Measurements from ENCODE around the gene RBMS1.

RBMS1 gene

DNA sequence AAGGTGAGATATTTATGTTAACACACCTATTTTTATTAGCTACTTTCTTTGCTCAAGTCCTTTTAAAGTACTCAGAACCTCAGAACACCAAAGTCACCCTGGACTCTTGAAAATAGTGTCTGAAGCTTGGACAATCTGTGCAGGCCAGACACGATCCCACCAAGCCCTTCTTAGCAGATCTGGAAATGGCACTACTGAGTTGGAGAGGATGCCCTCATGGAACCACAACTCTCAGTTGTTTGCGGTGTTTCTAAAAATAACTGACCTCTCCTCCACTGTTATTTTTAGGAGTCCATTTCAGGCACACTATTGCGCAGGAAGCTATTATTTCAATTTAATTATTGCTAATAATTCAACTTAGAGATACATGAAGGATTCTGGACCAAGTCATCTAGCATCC is 190.1 kb downstream of the RBMS1 start:
- DNase-seq (ENCODE audit: low read depth, low spot score) = no peak

DNA sequence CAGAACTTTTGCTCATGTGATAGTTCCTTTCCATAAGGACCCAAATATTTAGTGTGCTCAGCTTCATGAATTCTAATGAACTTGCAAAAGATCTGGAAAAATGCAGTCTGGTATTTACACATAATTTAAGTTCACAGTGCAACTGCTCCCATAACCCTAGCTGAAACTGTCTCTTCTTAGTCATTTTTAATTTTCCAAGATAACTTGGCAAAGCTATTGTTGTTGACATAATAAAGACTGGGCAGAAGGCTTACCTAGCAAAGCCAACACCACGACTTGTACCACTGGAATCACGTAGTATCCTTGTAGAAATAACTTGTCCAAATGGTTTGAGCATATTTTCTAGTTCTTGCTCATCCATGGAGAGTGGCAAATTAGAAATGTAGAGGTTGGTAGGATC is 190.5 kb downstream of the RBMS1 start:
- no peak for DNase-seq (ENCODE audit: low read depth, low spot score)

GRCh38 chr2:160301420-160301819 is 192.2 kb downstream of the RBMS1 start:
- no peak for DNase-seq (ENCODE audit: low read depth, low spot score)

DNA sequence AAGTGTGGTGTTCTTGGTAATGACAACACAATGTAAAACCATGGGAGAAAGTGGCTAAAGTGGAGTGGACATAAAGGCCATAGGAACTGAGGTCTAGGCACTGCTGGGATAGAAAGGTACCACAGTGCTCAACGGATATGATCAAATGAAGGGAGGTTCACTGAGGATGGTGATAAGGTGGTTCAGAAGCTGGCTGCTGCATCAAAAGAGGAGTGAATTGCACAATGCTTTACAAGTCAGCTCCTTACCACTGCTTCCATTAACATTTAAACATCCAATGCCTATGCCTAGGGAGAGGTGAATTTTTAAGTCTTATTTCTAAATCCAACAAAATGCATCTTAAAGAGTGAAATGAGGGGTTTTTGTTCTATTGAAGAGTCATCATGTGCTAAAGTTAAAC is 193.4 kb downstream of the RBMS1 start:
- no peak for DNase-seq (ENCODE audit: low read depth, low spot score)

DNA sequence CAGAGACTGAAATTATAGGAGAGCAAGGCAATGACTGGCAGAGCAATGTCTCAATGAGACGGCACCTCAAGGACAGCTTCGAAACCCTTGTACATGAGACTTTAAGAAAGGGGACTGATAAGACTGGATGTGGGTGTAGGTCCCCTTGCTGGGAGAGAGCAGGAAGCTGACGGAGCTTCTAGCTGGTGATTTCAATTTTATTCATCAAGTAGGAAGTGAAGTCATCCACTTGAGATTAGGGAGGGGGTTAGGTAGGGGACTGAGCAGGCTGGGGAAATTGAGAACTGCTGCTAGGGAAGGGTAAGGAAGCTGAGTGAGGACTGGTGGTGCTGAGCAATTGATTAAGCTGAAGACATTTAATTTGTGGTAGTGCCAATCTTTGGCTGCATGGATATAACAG is 194.1 kb downstream of the RBMS1 start:
- DNase-seq (ENCODE audit: low read depth, low spot score) = no peak

DNA sequence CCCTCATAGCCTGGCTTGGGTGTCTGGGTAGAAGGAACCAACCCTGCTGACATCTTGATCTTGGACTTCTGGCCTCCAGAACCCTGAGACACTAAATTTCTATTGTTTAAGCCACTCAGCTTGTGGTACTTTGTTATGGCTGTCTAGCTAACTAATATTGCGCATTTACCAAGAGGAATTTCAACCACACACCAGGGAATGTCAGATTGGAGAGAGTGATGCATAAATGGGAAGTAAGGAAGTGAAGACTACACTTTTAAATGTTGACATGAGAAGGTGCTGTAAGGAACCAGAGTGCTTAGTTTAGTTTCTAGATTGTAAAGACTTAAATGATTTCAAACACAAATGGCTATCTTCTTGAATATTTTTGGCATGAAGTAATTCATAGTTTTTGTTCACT is 194.6 kb downstream of the RBMS1 start:
- DNase-seq (ENCODE audit: low read depth, low spot score) = no peak

DNA sequence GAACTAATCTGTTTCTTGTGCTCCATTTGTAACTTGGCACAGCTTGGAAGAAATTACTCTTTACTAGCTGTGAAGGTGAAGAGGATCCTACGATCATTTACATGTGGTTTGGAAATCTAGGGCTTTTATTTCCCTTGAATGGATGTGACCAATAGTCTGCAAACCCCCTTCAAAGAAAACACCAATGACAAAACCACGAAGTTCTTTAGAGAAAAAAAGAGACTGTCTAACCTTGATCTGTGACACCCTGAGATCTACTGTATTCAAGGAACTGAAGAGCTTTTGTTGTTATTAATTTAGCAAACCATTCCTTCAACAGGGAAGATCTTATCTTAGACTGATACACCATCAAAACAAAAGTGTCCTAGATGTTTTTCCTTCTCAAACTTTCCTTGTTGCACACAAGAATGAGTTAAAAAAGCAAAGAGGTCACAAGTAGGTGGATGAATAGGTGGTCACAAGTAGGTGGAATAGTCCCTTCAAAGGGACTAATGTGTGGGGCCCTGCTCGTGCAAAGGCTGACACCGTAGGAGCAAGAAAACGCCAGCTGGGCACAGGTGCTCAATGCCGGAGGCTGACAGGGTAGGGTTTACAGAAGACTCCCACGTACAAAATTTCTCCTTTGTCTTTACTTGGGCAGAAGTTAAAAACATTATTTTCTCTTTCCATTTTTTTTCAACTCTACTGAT is 197.9 kb downstream of the RBMS1 start:
- DNase-seq (ENCODE audit: low read depth, low spot score) = no peak

DNA sequence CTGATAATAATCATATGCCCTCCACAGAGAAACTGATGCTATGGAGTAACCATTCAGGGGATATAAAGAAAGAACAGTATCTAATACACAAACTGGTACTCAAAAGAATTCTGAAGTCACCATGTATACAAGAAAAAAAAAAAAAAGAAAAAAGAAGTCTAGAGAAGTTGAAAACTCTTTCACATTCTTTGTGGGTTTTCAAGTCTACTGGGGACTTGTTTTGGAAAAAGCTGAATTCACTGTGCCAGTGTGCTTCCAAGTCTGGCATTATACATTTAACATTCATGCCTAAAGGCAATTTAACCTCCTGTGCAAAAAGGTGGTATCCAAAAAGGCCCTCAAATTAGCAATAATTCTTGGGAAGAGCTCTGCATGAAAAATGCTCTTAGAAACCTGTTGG is 198.7 kb downstream of the RBMS1 start:
- no peak for DNase-seq (ENCODE audit: low read depth, low spot score)

GRCh38 chr2:160294339-160294803 is 199.2 kb downstream of the RBMS1 start:
- peak; percentile 59 for DNase-seq (ENCODE audit: low read depth, low spot score)

DNA sequence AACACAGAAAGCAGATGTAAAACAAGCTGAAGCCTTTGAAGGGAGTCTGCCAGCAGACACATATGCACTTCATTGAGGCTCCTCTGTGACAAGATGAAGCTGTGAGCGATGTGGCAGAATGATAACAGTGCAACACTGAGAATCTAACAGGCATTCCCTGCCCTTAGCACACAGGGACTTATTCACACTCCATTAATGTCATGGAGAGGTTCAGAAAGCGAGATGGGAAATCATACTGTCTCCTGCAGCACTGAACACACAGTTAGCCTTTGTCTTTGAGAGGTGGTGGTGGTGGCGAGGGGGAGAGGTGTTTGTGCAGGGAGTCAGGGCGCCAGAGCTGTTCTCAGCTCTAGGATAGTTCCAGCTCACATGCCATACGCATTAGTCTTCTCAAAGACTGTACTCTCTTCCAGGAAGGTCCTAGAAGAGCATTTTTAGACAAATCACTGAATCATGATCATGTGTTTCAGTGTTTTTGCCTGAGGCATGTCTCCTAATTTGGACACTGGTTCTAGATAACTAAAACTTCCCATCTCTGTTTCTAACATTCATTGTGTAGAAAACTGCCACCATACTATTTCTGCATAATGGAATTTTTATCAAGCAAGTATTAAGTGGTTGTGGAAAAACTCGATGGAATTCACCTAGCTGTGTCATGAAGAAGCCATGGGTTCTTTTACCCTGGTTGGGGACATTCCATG is 200.1 kb downstream of the RBMS1 start:
- no peak for DNase-seq (ENCODE audit: low read depth, low spot score)

DNA sequence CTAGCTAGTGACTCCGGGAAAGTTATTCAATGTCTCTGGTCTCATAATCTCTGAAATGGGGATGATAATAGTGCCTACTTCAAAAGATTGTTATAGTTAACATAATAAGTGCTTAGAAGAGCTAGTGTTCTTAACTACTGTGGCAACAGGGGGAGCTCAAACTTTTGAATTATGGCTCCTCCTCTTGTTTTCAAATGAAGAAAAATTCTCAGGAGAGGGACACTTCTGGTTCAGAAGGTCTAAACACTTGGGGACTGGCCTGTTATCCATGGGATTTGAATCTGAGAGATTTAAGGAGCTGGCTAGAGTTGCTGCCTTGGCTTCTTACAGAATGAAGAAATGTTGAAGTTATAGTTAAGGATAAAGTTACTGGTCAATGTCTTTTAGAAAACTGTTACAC is 201.4 kb downstream of the RBMS1 start:
- no peak for DNase-seq (ENCODE audit: low read depth, low spot score)

DNA sequence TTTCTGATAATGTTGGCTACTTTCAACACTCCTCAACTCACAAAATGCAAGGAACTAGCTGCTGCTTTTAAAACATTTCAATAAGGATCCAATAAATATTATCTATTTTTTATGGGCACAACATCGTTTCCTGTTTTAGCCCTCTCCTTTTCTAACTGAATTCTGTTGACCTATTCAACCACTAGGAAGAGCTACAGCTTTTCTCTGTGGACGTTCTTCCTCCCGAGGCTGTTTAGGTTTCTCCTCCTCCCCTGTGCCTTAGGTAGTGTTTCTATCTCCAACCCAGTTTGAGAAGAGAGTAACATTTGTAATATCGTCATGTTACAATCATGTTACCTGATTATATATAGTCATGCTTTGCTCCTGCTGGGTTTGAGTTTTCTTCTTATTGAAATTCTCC is 202.2 kb downstream of the RBMS1 start:
- DNase-seq (ENCODE audit: low read depth, low spot score) = no peak

DNA sequence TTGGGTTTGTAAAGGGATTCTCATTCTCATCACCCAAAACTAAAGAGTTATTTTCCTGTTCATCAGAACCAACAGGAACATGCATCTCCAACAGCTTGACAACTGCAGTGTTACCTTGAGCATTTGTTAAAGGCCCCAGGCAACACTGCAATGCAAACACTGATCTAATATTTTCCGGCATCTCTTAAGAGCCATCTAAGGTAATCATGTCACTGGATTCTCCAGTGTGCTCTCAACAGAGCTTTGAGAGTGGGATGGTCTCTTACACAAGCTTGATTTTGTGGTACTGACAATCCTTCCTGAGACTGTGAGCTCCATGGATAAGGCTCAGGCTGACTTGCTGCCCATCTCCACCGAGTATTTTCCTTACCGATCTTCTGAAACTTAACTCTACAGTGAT is 203.0 kb downstream of the RBMS1 start:
- no peak for DNase-seq (ENCODE audit: low read depth, low spot score)

DNA sequence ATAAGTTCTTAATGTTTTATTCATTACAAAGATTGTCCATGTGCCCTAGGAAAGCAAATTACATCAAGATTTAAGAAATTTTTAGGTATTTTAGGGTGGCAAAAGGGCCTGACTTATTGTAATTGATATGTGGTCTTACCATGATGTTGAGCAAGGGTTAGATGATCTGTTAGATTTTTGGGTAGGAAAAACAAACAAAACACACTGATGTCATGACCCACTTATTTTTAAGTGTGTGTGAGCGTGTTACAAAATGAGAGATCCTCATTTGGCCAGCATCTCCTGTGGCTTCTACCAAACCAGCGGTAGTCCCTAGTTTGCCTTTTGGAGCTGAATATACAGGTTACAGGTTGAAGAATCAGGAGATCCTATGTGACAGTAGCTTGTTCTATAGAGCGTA is 203.8 kb downstream of the RBMS1 start:
- no peak for DNase-seq (ENCODE audit: low read depth, low spot score)

- no peak for DNase-seq (ENCODE audit: low read depth, low spot score)
Measured at GRCh38 chr2:160289126-160289525, 204.5 kb downstream of the RBMS1 start.

- DNase-seq (ENCODE audit: low read depth, low spot score) = no peak
Measured at GRCh38 chr2:160288324-160288723, 205.3 kb downstream of the RBMS1 start.

DNA sequence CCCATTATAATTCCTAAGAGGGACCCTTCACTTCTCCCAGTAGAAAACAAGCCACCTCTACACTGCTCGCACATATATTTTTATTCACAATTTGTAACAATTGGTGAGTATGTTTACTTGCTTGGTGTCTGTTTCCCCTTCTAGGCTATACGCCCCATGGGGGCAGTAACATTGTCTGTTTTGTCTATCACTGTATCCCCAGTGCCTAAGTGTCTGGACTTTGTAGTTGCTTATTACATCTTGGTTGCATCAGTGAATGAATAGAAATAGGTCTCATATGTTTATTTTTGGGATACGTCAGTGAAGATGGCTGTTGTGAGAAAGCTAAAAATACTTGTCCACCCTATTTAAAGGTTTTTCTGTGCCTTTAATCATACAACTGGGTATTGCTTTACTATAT is 206.1 kb downstream of the RBMS1 start:
- DNase-seq (ENCODE audit: low read depth, low spot score) = no peak

GRCh38 chr2:160286551-160286950 is 207.1 kb downstream of the RBMS1 start:
- no peak for DNase-seq (ENCODE audit: low read depth, low spot score)

DNA sequence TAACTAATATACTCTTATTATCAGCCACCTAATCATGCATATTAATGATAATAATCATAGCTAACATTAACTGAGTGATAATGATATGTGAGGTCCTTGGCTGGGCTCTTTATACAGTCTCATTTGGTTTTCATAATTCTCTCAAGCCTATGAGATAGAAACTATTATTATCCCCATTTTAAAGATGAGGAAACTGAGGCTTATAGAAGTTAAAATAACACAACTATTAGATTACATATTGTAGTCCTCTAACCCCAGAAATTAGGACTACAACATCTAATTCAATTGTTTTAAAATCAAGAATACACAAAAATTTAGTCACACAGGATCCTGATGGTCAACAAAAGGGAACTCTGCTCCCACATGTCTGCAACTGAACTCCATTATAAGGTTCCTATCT is 209.9 kb downstream of the RBMS1 start:
- DNase-seq (ENCODE audit: low read depth, low spot score) = no peak

GRCh38 chr2:160282063-160282580 is 211.5 kb downstream of the RBMS1 start:
- DNase-seq (ENCODE audit: low read depth, low spot score) = no peak

DNA sequence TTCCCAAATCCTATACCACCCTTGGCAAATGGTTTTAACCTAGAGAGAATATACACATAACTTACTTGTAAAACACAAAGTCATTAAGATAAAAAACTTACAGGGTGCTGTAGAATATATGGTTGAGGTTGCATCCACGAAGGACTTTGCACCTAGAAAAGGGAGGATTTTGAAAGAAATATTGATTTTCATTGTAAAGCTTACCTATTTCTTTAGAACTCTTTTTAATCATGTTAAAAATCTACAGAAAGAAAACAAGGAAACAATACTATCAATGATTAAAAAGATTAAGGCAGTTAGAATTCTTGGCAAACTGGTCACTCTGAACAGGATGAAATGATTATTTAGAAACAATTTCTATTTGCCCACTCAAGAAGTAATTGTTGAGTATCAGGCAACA is 212.4 kb downstream of the RBMS1 start:
- no peak for DNase-seq (ENCODE audit: low read depth, low spot score)

GRCh38 chr2:160279813-160280465 is 213.7 kb downstream of the RBMS1 start:
- DNase-seq (ENCODE audit: low read depth, low spot score) = no peak

GRCh38 chr2:160278879-160279177 is 214.8 kb downstream of the RBMS1 start:
- DNase-seq (ENCODE audit: low read depth, low spot score) = no peak

Measured in brain pericyte (primary cell).